ENCODE results near the gene SMTNL1. TPM values are rescaled to one million over a fixed set of nuclear protein-coding genes. Genes with fewer than 3 reads are reported as not detected.

SMTNL1 gene
- total and polyA plus RNA-seq, 9 of the 15 experiments (the other 6 are each of a cell fraction or from before 2014, with no cell fraction given) = not detected

- TF ChIP-seq CREB3L1 (IDR thresholded peaks at IDR 0.05; ENCODE audit: borderline replicate concordance, low read depth) (no peak; the same call in 1 of the 2 replicates), BDP1 (IDR thresholded peaks at IDR 0.05; ENCODE audit: insufficient read depth, insufficient read length) (no peak), PML (IDR thresholded peaks at IDR 0.05; ENCODE audit: low read length) (no peak), HBP1 (CRISPR knock-in tag; IDR thresholded peaks at IDR 0.05) (no peak), ZNF282 (CRISPR knock-in tag; IDR thresholded peaks at IDR 0.05) (no peak), ZBTB33 (CRISPR knock-in tag; IDR thresholded peaks at IDR 0.05) (peak; percentile 73; the same call in 1 of the 2 replicates), MAFK (IDR thresholded peaks at IDR 0.05; ENCODE audit: low read length) (no peak), JUNB (CRISPR knock-in tag; conservative IDR thresholded peaks at IDR 0.05) (no peak), ZNF75A (CRISPR knock-in tag; IDR thresholded peaks at IDR 0.05) (no peak), ZFX (CRISPR knock-in tag; IDR thresholded peaks at IDR 0.05) (peak; percentile 65), GTF2E2 (tag; IDR thresholded peaks at IDR 0.05) (no peak), ZNF316 (IDR thresholded peaks at IDR 0.05) (no peak), ZNF134 (CRISPR knock-in tag; conservative IDR thresholded peaks at IDR 0.05) (no peak), ZFP1 (CRISPR knock-in tag; IDR thresholded peaks at IDR 0.05) (no peak), ELF4 (CRISPR knock-in tag; IDR thresholded peaks at IDR 0.05) (no peak), TCF3 (CRISPR knock-in tag; IDR thresholded peaks at IDR 0.05) (no peak; the same call in 1 of the 2 replicates), TAF1 (IDR thresholded peaks at IDR 0.05; ENCODE audit: control insufficient read depth, extremely low read depth, insufficient read depth, low read length, severe bottlenecking) (no peak), ZNF184 (CRISPR knock-in tag; IDR thresholded peaks at IDR 0.05) (no peak), AFF4 (CRISPR knock-in tag; IDR thresholded peaks at IDR 0.05) (no peak), RFX7 (CRISPR knock-in tag; IDR thresholded peaks at IDR 0.05) (no peak), CSDE1 (IDR thresholded peaks at IDR 0.05) (no peak)
Measured at GRCh38 chr11:57567515-57568329, 30.3 kb downstream of the SMTNL1 start, which contains the start of gene UBE2L6 (continued).

Measured in K562 (cell line).